HG03457 (cell line): ENCODE results near the gene LIPC.

Experiments
- ATAC-seq: cut with Tn5 transposase; IDR thresholded peaks from one replicate; pipeline ENCODE4 v1.9.1; 2021; ENCODE audit warnings: moderate number of reproducible peaks; ENCODE audit not compliant: unreplicated experiment

The LIPC gene

GRCh38 chr15:58490888-58491473 is 59.2 kb downstream of the LIPC start:
- no peak for ATAC-seq

GRCh38 chr15:58491499-58492202 is 59.9 kb downstream of the LIPC start:
- no peak for ATAC-seq

- ATAC-seq: no peak
These were observed 61.0 kb downstream of the LIPC start for GRCh38 chr15:58492661-58493397.

- no peak for ATAC-seq
These were observed 62.8 kb downstream of the LIPC start for GRCh38 chr15:58494567-58494966.

- no peak for ATAC-seq
These were observed 64.2 kb downstream of the LIPC start for GRCh38 chr15:58495891-58496408.

GRCh38 chr15:58497046-58497785 is 65.4 kb downstream of the LIPC start:
- no peak for ATAC-seq

- ATAC-seq: no peak
These were observed 67.2 kb downstream of the LIPC start for GRCh38 chr15:58498821-58499580.

- no peak for ATAC-seq
These were observed 69.2 kb downstream of the LIPC start for GRCh38 chr15:58501006-58501405.

GRCh38 chr15:58501636-58502188 is 69.9 kb downstream of the LIPC start:
- no peak for ATAC-seq

- ATAC-seq: no peak
These were observed 71.6 kb downstream of the LIPC start for GRCh38 chr15:58503139-58504027.

- no peak for ATAC-seq
These were observed 73.0 kb downstream of the LIPC start for GRCh38 chr15:58504674-58505234.

- no peak for ATAC-seq
These were observed 73.8 kb downstream of the LIPC start for GRCh38 chr15:58505581-58505980.

GRCh38 chr15:58506064-58506490 is 74.3 kb downstream of the LIPC start:
- ATAC-seq: no peak

GRCh38 chr15:58506783-58507668 is 75.2 kb downstream of the LIPC start:
- no peak for ATAC-seq

- ATAC-seq: no peak
These were observed 77.8 kb downstream of the LIPC start for GRCh38 chr15:58509556-58509955.

- no peak for ATAC-seq
These were observed 79.2 kb downstream of the LIPC start for GRCh38 chr15:58510715-58511598.

GRCh38 chr15:58511599-58511987 is 79.8 kb downstream of the LIPC start:
- ATAC-seq: no peak
